WTC11 (cell line): ENCODE measurements around the gene RHBDD1. TPM values are rescaled to one million over a fixed set of nuclear protein-coding genes. Genes with fewer than 3 reads are reported as not detected.

Source experiments
- ATAC-seq: fragments of 200-7000 bp; cut with Tn5 transposase; 2 replicates; pipeline ENCODE4 v1.10.0; 2021; ENCODE audit warnings: mild to moderate bottlenecking, moderate library complexity
- CTCF ChIA-PET: fragments of 300-600 bp; sonication (Branson Sonifier 250); formaldehyde crosslinking; loops from one replicate; lab custom pipeline; 2021; ENCODE audit warnings: antibody characterized with exemption; lab: Charles Lee
- POLR2A ChIA-PET: fragments of 350-600 bp; sonication (Branson Sonifier 250); formaldehyde crosslinking; loops from one replicate; lab custom pipeline; 2021; ENCODE audit warnings: antibody characterized with exemption; lab: Charles Lee
- DNase-seq: peaks from one replicate; pipeline ENCODE4 v3.0.0; 2021; ENCODE audit warnings: low spot score
- H3K27ac Mint-ChIP-seq: 2 replicates; pipeline ENCODE4 v1.8.0; 2021; ENCODE audit warnings: mixed read lengths
- H3K27me3 Mint-ChIP-seq: 2 replicates; pipeline ENCODE4 v1.8.0; 2021; ENCODE audit warnings: low read depth, mild to moderate bottlenecking, moderate library complexity, mixed read lengths
- H3K36me3 Mint-ChIP-seq: 2 replicates; pipeline ENCODE4 v1.8.0; 2021; ENCODE audit warnings: mixed read lengths
- H3K4me1 Mint-ChIP-seq: 2 replicates; pipeline ENCODE4 v1.8.0; 2022; ENCODE audit warnings: mixed read lengths
- H3K4me3 Mint-ChIP-seq: 2 replicates; pipeline ENCODE4 v1.8.0; 2021; ENCODE audit warnings: mild to moderate bottlenecking, moderate library complexity, mixed read lengths
- H3K9me3 Mint-ChIP-seq: 2 replicates; pipeline ENCODE4 v1.8.0; 2021; ENCODE audit warnings: mixed read lengths
- AFF4 ChIP-seq: sonication (generic); formaldehyde crosslinking; IDR thresholded peaks from 2 replicates; pipeline ENCODE4 v1.8.1; 2023; ENCODE audit warnings: mild to moderate bottlenecking, missing genetic modification reagents, borderline replicate concordance
- EMX1 ChIP-seq: fragments of 250-450 bp; sonication (Bioruptor Pico); IDR thresholded peaks from 2 replicates; pipeline ENCODE4 v1.8.0; 2021; ENCODE audit warnings: mild to moderate bottlenecking
- ETV6 ChIP-seq: sonication (generic); formaldehyde crosslinking; IDR thresholded peaks from 2 replicates; pipeline ENCODE4 v1.8.1; 2022; ENCODE audit warnings: mild to moderate bottlenecking, missing genetic modification reagents
- FOXJ3 ChIP-seq: sonication (generic); formaldehyde crosslinking; IDR thresholded peaks from 2 replicates; pipeline ENCODE4 v1.9.0; 2021; ENCODE audit warnings: missing genetic modification reagents, mild to moderate bottlenecking, borderline replicate concordance
- GTF2I ChIP-seq: fragments of 250-450 bp; sonication (Bioruptor Pico); conservative IDR thresholded peaks from 2 replicates; pipeline ENCODE4 v1.4.0; 2021; ENCODE audit warnings: mild to moderate bottlenecking
- JAZF1 ChIP-seq: fragments of 250-450 bp; sonication (Bioruptor Pico); IDR thresholded peaks from 2 replicates; pipeline ENCODE4 v1.9.0; 2021; ENCODE audit warnings: moderate library complexity, mild to moderate bottlenecking, inconsistent platforms
- KAT7 ChIP-seq: sonication (generic); formaldehyde crosslinking; IDR thresholded peaks from 2 replicates; pipeline ENCODE4 v1.8.1; 2023; ENCODE audit warnings: missing genetic modification reagents, mild to moderate bottlenecking, borderline replicate concordance
- MXD4 ChIP-seq: fragments of 250-450 bp; sonication (Bioruptor Pico); IDR thresholded peaks from 2 replicates; pipeline ENCODE4 v1.8.0; 2021; ENCODE audit warnings: mild to moderate bottlenecking, moderate library complexity, borderline replicate concordance
- PRDM15 ChIP-seq: sonication (generic); formaldehyde crosslinking; IDR thresholded peaks from 2 replicates; pipeline ENCODE4 v1.8.0; 2022; ENCODE audit warnings: missing genetic modification reagents
- RELA ChIP-seq: sonication (generic); formaldehyde crosslinking; IDR thresholded peaks from 2 replicates; pipeline ENCODE4 v1.8.1; 2022; ENCODE audit warnings: missing genetic modification reagents, mild to moderate bottlenecking, borderline replicate concordance
- STAT6 ChIP-seq: sonication (generic); formaldehyde crosslinking; conservative IDR thresholded peaks from 2 replicates; pipeline ENCODE4 v1.8.1; 2023; ENCODE audit warnings: mild to moderate bottlenecking, low read depth, missing genetic modification reagents, moderate library complexity
- ZNF219 ChIP-seq: sonication (generic); formaldehyde crosslinking; IDR thresholded peaks from 2 replicates; pipeline ENCODE4 v1.8.0; 2023; ENCODE audit warnings: missing genetic modification reagents, mild to moderate bottlenecking, borderline replicate concordance
- ZSCAN18 ChIP-seq: fragments of 250-450 bp; sonication (Bioruptor Pico); IDR thresholded peaks from 2 replicates; pipeline ENCODE4 v2.1.2; 2022; ENCODE audit warnings: mild to moderate bottlenecking, moderate library complexity
- total RNA-seq: library from RNA; stranded (reverse); gene quantifications from 3 replicates; pipeline ENCODE4 v1.2.3, GENCODE V29; 2021
- TF ChIP-seq, protein P1 (sequence below): sonication (generic); formaldehyde crosslinking; IDR thresholded peaks from 2 replicates; pipeline ENCODE4 v1.8.1; 2023; ENCODE audit warnings: mild to moderate bottlenecking, missing genetic modification reagents
- TF ChIP-seq, protein P2 (sequence below): sonication (generic); formaldehyde crosslinking; IDR thresholded peaks from 2 replicates; pipeline ENCODE4 v1.8.0; 2022; ENCODE audit warnings: mild to moderate bottlenecking, missing genetic modification reagents
- TF ChIP-seq, protein P3 (sequence below): sonication (generic); formaldehyde crosslinking; IDR thresholded peaks from 2 replicates; pipeline ENCODE4 v1.8.1; 2023; ENCODE audit warnings: mild to moderate bottlenecking, moderate library complexity, missing genetic modification reagents

Gene RHBDD1
- total RNA-seq, 1 experiment from 2014 or later, result 25.7 TPM

DNA sequence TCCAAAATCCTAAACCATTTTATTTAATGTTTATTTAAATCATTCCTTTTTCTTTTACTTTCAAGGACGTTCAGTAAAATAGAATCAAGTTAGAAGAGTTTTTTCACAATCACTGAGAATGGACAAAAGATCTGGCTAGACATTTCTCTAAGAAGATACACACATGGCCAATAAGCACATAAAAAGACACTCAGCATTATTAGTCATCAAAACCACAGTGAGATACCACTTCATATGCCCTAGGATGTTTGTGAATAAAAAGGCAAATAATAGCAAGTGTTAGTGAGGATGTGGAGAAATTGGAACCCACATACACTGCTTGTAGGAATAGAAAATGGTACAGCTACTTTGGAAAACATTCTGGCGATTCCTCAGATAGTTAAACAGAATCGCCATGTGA, 76.1 kb downstream of the RHBDD1 start (continued):
- TF ChIP-seq ZSCAN18 (CRISPR knock-in tag), result no peak
- TF ChIP-seq, protein P1, sequence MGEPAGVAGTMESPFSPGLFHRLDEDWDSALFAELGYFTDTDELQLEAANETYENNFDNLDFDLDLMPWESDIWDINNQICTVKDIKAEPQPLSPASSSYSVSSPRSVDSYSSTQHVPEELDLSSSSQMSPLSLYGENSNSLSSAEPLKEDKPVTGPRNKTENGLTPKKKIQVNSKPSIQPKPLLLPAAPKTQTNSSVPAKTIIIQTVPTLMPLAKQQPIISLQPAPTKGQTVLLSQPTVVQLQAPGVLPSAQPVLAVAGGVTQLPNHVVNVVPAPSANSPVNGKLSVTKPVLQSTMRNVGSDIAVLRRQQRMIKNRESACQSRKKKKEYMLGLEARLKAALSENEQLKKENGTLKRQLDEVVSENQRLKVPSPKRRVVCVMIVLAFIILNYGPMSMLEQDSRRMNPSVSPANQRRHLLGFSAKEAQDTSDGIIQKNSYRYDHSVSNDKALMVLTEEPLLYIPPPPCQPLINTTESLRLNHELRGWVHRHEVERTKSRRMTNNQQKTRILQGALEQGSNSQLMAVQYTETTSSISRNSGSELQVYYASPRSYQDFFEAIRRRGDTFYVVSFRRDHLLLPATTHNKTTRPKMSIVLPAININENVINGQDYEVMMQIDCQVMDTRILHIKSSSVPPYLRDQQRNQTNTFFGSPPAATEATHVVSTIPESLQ, result no peak
- TF ChIP-seq STAT6 (CRISPR knock-in tag), result no peak

GRCh38 chr2:226913641-226914040, 77.8 kb downstream of the RHBDD1 start:
- TF ChIP-seq RELA (CRISPR knock-in tag) (no peak), GTF2I (CRISPR knock-in tag) (no peak), JAZF1 (CRISPR knock-in tag) (no peak)
- ATAC-seq (no peak), DNase-seq (no peak)
- no peaks in the 10 kb centered on the region; the same call in 1 of the 2 replicates for H3K4me1 Mint-ChIP-seq
- H3K9me3 Mint-ChIP-seq, result no peaks in the 10 kb centered on the region
- no peaks in the 10 kb centered on the region for H3K36me3 Mint-ChIP-seq
- ChIA-PET POLR2A (no interaction called here), CTCF (no interaction called here)
- no peak overlapping the region for H3K27ac Mint-ChIP-seq
- H3K4me3 Mint-ChIP-seq, result no peak overlapping the region
- H3K27me3 Mint-ChIP-seq, result no peaks in the 10 kb centered on the region

DNA sequence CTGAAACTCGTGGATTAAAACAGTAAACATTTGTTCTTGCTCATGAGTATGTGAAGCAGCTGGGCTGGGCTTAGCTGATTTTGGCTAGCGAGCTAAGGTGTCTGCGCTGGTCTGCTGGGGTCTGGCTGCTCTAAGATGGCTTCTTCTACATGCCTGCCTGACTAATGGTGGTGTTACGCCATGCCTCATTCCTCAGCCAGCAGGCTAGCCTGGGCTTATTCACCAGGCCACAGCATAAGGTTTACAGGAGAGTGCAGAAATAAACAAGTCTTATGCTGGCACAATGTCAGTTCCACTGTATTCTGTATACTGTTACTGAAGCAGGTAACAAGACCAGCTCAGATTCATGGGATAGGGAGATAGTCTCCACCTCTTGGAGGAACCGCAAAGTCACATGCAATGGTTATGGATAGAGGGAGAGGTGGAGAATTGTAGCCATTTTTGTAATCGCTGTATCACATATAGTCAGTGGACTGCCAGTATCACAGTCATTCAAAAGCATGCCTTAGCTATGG, 80.0 kb downstream of the RHBDD1 start:
- Mint-ChIP-seq H3K27ac (no peak overlapping the region), H3K27me3 (no peaks in the 10 kb centered on the region)
- POLR2A ChIA-PET, result no interaction called here
- TF ChIP-seq, protein P2, sequence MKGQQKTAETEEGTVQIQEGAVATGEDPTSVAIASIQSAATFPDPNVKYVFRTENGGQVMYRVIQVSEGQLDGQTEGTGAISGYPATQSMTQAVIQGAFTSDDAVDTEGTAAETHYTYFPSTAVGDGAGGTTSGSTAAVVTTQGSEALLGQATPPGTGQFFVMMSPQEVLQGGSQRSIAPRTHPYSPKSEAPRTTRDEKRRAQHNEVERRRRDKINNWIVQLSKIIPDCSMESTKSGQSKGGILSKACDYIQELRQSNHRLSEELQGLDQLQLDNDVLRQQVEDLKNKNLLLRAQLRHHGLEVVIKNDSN (CRISPR knock-in tag), result no peak
- TF ChIP-seq ZNF219 (CRISPR knock-in tag) (no peak), FOXJ3 (CRISPR knock-in tag) (no peak), AFF4 (CRISPR knock-in tag) (no peak), ETV6 (no peak), EMX1 (no peak), KAT7 (no peak), PRDM15 (CRISPR knock-in tag) (no peak), MXD4 (CRISPR knock-in tag) (no peak)
- TF ChIP-seq, protein P3, sequence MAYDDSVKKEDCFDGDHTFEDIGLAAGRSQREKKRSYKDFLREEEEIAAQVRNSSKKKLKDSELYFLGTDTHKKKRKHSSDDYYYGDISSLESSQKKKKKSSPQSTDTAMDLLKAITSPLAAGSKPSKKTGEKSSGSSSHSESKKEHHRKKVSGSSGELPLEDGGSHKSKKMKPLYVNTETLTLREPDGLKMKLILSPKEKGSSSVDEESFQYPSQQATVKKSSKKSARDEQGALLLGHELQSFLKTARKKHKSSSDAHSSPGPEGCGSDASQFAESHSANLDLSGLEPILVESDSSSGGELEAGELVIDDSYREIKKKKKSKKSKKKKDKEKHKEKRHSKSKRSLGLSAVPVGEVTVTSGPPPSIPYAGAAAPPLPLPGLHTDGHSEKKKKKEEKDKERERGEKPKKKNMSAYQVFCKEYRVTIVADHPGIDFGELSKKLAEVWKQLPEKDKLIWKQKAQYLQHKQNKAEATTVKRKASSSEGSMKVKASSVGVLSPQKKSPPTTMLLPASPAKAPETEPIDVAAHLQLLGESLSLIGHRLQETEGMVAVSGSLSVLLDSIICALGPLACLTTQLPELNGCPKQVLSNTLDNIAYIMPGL (CRISPR knock-in tag), result no peak

More for the DNA sequence above, 80.0 kb downstream of the RHBDD1 start:
- Mint-ChIP-seq H3K9me3 (no peaks in the 10 kb centered on the region), H3K36me3 (no peaks in the 10 kb centered on the region), H3K4me3 (no peak overlapping the region), H3K4me1 (no peaks in the 10 kb centered on the region; the same call in 1 of the 2 replicates)
- ATAC-seq, result no peak
- DNase-seq, result no peak
- CTCF ChIA-PET, result interaction anchor here (0.7 kb wide), 1 partner anchor 14 kb away, joined by 3 read pairs; no protein-coding TSS in a partner anchor
